NT2/D1 (cell line): ENCODE data around the gene TTC12.

Experiments
- DNase-seq: peaks from one replicate; pipeline ENCODE4 v3.0.0-alpha.2; 2011; ENCODE audit warnings: low read depth, low spot score
- H3K27me3 ChIP-seq: 2 replicates; pipeline ENCODE4 v1.6.0; 2011; ENCODE audit warnings: mild to moderate bottlenecking; ENCODE audit not compliant: insufficient read length, insufficient read depth
- H3K36me3 ChIP-seq: 2 replicates; pipeline ENCODE4 v1.6.1; 2011; ENCODE audit warnings: mild to moderate bottlenecking, low read length, mixed read lengths; ENCODE audit not compliant: insufficient read depth, insufficient read length
- H3K4me1 ChIP-seq: 2 replicates; pipeline ENCODE4 v1.5.1; 2011; ENCODE audit not compliant: insufficient read depth, insufficient read length
- H3K4me3 ChIP-seq: 2 replicates; pipeline ENCODE4 v1.5.1; 2011; ENCODE audit warnings: low read depth; ENCODE audit not compliant: insufficient read length
- H3K9ac ChIP-seq: 2 replicates; pipeline ENCODE4 v1.6.0; 2011; ENCODE audit warnings: low read depth; ENCODE audit not compliant: insufficient read length
- H3K9me3 ChIP-seq: 2 replicates; pipeline ENCODE4 v1.5.1; 2011; ENCODE audit warnings: mild to moderate bottlenecking, low read length; ENCODE audit not compliant: insufficient read depth
- SUZ12 ChIP-seq: IDR thresholded peaks from 2 replicates; pipeline ENCODE4 v1.6.1; 2011; ENCODE audit not compliant: insufficient read length, insufficient read depth; ENCODE audit errors: extremely low read depth
- YY1 ChIP-seq: IDR thresholded peaks from 2 replicates; pipeline ENCODE4 v1.6.1; 2011; ENCODE audit not compliant: insufficient read length, insufficient read depth
- ZNF274 ChIP-seq: IDR thresholded peaks from 2 replicates; pipeline ENCODE4 v1.6.1; 2011; ENCODE audit warnings: mild to moderate bottlenecking, low read depth, low read length

Gene TTC12, protein sequence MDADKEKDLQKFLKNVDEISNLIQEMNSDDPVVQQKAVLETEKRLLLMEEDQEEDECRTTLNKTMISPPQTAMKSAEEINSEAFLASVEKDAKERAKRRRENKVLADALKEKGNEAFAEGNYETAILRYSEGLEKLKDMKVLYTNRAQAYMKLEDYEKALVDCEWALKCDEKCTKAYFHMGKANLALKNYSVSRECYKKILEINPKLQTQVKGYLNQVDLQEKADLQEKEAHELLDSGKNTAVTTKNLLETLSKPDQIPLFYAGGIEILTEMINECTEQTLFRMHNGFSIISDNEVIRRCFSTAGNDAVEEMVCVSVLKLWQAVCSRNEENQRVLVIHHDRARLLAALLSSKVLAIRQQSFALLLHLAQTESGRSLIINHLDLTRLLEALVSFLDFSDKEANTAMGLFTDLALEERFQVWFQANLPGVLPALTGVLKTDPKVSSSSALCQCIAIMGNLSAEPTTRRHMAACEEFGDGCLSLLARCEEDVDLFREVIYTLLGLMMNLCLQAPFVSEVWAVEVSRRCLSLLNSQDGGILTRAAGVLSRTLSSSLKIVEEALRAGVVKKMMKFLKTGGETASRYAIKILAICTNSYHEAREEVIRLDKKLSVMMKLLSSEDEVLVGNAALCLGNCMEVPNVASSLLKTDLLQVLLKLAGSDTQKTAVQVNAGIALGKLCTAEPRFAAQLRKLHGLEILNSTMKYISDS

GRCh38 chr11:113314389-113315301 is at the start of gene TTC12:
Gene TTC12 (plus strand): TSS chr11:113314583. CDS start chr11:113316258, 1,675 bp downstream.
- Histone ChIP-seq H3K4me3 (peak within 1 kb of the TSS; percentile 87), H3K9me3 (no peaks in the 10 kb centered on the region; the same call in 1 of the 2 replicates), H3K36me3 (peaks cover 16% of the 10 kb centered on the region), H3K9ac (peak within 1 kb of the TSS; percentile 95), H3K4me1 (no peaks in the 10 kb centered on the region), H3K27me3 (peaks cover 10% of the 10 kb centered on the region)
- TF ChIP-seq ZNF274 (no peak), YY1 (no peak), SUZ12 (no peak)
- DNase-seq = peak; percentile 88

DNA sequence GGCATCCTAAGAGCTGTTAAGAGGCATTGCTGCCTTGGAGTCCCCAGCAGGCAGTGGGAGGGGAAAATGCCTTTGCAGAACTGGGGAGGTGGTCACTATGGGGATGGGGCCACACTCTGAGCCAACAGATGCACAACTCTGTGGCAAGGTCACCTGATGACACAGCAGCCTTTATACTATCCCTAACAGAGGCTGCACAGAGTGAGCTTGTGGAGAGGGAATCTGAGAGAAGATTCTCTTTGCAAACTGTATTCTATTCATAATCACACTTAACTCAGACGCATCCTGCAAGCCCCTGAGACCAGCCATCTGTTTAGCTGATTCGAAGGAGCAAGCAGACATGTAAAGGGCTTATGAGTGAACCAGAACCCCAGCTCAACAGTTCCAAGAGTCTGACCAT is 49.0 kb upstream of the TTC12 start:
- no peaks in the 10 kb centered on the region for H3K4me1 ChIP-seq
- no peaks in the 10 kb centered on the region for H3K27me3 ChIP-seq
- H3K9me3 ChIP-seq = no peaks in the 10 kb centered on the region
- H3K4me3 ChIP-seq = no peak overlapping the region
- H3K36me3 ChIP-seq = no peaks in the 10 kb centered on the region
- DNase-seq = no peak
- H3K9ac ChIP-seq = no peak overlapping the region
- TF ChIP-seq ZNF274 = no peak

GRCh38 chr11:113267493-113267892 is 46.9 kb upstream of the TTC12 start:
- Histone ChIP-seq H3K4me3 (no peak overlapping the region), H3K36me3 (no peaks in the 10 kb centered on the region), H3K9me3 (no peaks in the 10 kb centered on the region), H3K9ac (no peak overlapping the region), H3K27me3 (no peaks in the 10 kb centered on the region), H3K4me1 (no peaks in the 10 kb centered on the region)
- no peak for DNase-seq
- no peak for TF ChIP-seq SUZ12
- no peak for TF ChIP-seq YY1
- TF ChIP-seq ZNF274 = no peak

DNA sequence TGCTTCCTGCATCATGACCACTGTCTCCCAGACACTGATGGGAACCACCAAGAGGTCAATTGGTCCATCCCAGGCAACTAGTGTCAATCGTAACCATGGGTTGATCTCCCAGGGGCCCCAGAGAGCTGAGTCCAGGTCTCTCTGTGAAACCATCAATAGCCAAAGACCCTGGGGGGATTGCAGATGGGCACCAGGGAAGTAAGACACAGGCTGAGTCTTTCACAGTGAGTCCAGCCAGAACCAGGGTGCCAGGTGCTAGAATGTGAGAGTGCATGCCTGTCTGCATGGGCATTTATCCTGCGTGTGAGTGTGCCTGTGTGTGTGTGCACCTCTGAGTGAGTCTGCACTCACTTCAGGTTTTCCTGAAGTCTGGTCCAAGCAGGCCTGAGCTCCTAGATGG is 45.3 kb upstream of the TTC12 start:
- DNase-seq = no peak
- Histone ChIP-seq H3K4me3 (no peak overlapping the region), H3K36me3 (no peaks in the 10 kb centered on the region), H3K27me3 (no peaks in the 10 kb centered on the region), H3K9ac (no peak overlapping the region), H3K4me1 (peaks cover 4% of the 10 kb centered on the region), H3K9me3 (no peaks in the 10 kb centered on the region)
- no peak for TF ChIP-seq ZNF274
- no peak for TF ChIP-seq SUZ12
- TF ChIP-seq YY1 = no peak

- Histone ChIP-seq H3K4me1 (peaks cover 4% of the 10 kb centered on the region), H3K9ac (no peak overlapping the region), H3K36me3 (no peaks in the 10 kb centered on the region), H3K9me3 (no peaks in the 10 kb centered on the region), H3K27me3 (no peaks in the 10 kb centered on the region), H3K4me3 (no peak overlapping the region)
- TF ChIP-seq YY1 (no peak), SUZ12 (no peak), ZNF274 (no peak)
- DNase-seq = no peak
Observed at GRCh38 chr11:113269636-113270035, 44.7 kb upstream of the TTC12 start.

DNA sequence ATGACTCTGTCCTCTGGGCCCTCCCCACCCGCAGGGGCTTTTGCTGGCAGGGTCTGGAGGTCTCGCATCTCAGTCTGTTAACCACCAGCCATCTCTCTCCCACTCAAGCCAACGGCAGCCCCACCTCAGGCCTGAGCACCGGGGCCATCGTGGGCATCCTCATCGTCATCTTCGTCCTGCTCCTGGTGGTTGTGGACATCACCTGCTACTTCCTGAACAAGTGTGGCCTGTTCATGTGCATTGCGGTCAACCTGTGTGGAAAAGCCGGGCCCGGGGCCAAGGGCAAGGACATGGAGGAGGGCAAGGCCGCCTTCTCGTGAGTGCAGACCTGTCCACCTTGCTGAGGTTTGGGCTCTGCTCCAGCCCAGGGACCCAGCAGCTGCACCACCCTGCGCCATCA is 44.3 kb upstream of the TTC12 start:
- no peak overlapping the region for H3K4me3 ChIP-seq
- no peak for TF ChIP-seq YY1
- no peak for TF ChIP-seq SUZ12
- TF ChIP-seq ZNF274 = no peak
- H3K9ac ChIP-seq = no peak overlapping the region

GRCh38 chr11:113271551-113272245 is 42.7 kb upstream of the TTC12 start:
- no peak for DNase-seq
- Histone ChIP-seq H3K36me3 (no peaks in the 10 kb centered on the region), H3K27me3 (no peaks in the 10 kb centered on the region), H3K9ac (no peak overlapping the region), H3K4me3 (no peak overlapping the region), H3K4me1 (peaks cover 4% of the 10 kb centered on the region), H3K9me3 (no peaks in the 10 kb centered on the region)
- TF ChIP-seq ZNF274 = no peak
- no peak for TF ChIP-seq SUZ12
- TF ChIP-seq YY1 = no peak

More for the DNA sequence above, 44.3 kb upstream of the TTC12 start:
- H3K36me3 ChIP-seq = no peaks in the 10 kb centered on the region
- DNase-seq = no peak
- peaks cover 4% of the 10 kb centered on the region for H3K4me1 ChIP-seq
- H3K9me3 ChIP-seq = no peaks in the 10 kb centered on the region
- no peaks in the 10 kb centered on the region for H3K27me3 ChIP-seq
